Lower lobe of right lung (tissue), 2 donors: ENCODE results near the gene FOSB. TPM values are rescaled to one million over a fixed set of nuclear protein-coding genes. Genes with fewer than 3 reads are reported as not detected.
A peak's percentile ranks its signal among the peaks of the same experiment; 100 is the strongest.
"Not testable (repeated sequence)": the region's sequence is repeated elsewhere in the genome, so short reads cannot be mapped to it uniquely, and the experiment has no call there.

Experiments
- ATAC-seq, 2 donors: fragments of 200-7000 bp; cut with Tn5 transposase; one replicate each; pipeline ENCODE4 v1.9.1; 2020 to 2022; ENCODE audit warnings: mild to moderate bottlenecking in 2 of 2, moderate library complexity in 2 of 2
- DNase-seq: peaks from one replicate; pipeline ENCODE4 v3.0.0-alpha.2; 2020
- H3K27ac ChIP-seq: fragments of 200-600 bp; one replicate; pipeline ENCODE4 v1.8.0; 2022
- H3K27me3 ChIP-seq: fragments of 200-600 bp; one replicate; pipeline ENCODE4 v1.8.0; 2022; ENCODE audit warnings: low read depth
- H3K36me3 ChIP-seq: fragments of 200-600 bp; one replicate; pipeline ENCODE4 v1.8.0; 2022; ENCODE audit warnings: mild to moderate bottlenecking
- H3K4me1 ChIP-seq: fragments of 200-600 bp; one replicate; pipeline ENCODE4 v1.8.0; 2022
- H3K4me3 ChIP-seq: fragments of 200-600 bp; one replicate; pipeline ENCODE4 v1.8.0; 2022; ENCODE audit warnings: mild to moderate bottlenecking
- H3K9me3 ChIP-seq: fragments of 200-600 bp; one replicate; pipeline ENCODE4 v1.8.0; 2022
- intact Hi-C: fragments of 100-400 bp; cut with DNase I; formaldehyde crosslinking; loops from one replicate; pipeline ENCODE4 v1.11.0; 2022
- total RNA-seq: library from RNA; stranded (reverse); fragmentation: NEBNext Ultra II Directional; extraction: Animal tissue kit (Norgen Biotek cat#: 25700); gene quantifications from one replicate; pipeline ENCODE4 v1.2.1, GENCODE V29; 2021
- TF ChIP-seq, protein P1 (sequence below): fragments of 200-600 bp; IDR thresholded peaks from one replicate; pipeline ENCODE4 v1.8.0; 2022; ENCODE audit warnings: antibody characterized with exemption, mild to moderate bottlenecking
- donor health status: DM: no; HTN: yes; CAD: no; lungs with severe emphysema.

The FOSB gene
- total RNA-seq, 1 donor from 2014 or later: 18.0 TPM

DNA sequence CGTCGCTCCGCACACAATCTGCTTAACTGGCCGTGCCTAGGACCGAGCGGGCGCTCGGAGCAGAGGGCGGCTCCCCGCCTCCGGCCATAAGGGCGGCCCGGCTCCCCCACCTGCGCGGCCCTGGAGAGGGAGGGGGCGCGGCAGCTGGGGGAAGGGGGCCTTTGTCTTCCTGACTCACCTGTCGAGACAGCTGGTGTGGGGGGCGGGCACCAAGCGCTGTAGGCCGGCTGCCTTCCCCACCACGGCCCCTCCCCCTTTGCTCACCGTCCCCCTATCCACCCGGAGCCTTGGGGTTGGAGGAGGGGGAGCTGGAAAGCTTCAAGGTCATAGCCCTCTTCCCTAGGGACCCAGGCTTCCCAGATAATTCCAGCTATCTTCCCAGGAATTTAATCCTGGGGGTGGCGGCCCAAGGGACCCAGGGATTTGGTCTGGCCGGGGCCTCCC, 40.6 kb downstream of the FOSB start:
- DNase-seq (no peak), ATAC-seq (peak; percentile 1 to 6)
- Histone ChIP-seq H3K36me3 (peaks cover 6% of the 10 kb centered on the region), H3K4me3 (peak overlapping the region; percentile 100), H3K27me3 (no peaks in the 10 kb centered on the region), H3K9me3 (no peaks in the 10 kb centered on the region), H3K4me1 (peaks cover 25% of the 10 kb centered on the region), H3K27ac (peak overlapping the region; percentile 91)
- TF ChIP-seq, protein P1, sequence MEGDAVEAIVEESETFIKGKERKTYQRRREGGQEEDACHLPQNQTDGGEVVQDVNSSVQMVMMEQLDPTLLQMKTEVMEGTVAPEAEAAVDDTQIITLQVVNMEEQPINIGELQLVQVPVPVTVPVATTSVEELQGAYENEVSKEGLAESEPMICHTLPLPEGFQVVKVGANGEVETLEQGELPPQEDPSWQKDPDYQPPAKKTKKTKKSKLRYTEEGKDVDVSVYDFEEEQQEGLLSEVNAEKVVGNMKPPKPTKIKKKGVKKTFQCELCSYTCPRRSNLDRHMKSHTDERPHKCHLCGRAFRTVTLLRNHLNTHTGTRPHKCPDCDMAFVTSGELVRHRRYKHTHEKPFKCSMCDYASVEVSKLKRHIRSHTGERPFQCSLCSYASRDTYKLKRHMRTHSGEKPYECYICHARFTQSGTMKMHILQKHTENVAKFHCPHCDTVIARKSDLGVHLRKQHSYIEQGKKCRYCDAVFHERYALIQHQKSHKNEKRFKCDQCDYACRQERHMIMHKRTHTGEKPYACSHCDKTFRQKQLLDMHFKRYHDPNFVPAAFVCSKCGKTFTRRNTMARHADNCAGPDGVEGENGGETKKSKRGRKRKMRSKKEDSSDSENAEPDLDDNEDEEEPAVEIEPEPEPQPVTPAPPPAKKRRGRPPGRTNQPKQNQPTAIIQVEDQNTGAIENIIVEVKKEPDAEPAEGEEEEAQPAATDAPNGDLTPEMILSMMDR: no peak
- intact Hi-C loops: no loop called here

DNA sequence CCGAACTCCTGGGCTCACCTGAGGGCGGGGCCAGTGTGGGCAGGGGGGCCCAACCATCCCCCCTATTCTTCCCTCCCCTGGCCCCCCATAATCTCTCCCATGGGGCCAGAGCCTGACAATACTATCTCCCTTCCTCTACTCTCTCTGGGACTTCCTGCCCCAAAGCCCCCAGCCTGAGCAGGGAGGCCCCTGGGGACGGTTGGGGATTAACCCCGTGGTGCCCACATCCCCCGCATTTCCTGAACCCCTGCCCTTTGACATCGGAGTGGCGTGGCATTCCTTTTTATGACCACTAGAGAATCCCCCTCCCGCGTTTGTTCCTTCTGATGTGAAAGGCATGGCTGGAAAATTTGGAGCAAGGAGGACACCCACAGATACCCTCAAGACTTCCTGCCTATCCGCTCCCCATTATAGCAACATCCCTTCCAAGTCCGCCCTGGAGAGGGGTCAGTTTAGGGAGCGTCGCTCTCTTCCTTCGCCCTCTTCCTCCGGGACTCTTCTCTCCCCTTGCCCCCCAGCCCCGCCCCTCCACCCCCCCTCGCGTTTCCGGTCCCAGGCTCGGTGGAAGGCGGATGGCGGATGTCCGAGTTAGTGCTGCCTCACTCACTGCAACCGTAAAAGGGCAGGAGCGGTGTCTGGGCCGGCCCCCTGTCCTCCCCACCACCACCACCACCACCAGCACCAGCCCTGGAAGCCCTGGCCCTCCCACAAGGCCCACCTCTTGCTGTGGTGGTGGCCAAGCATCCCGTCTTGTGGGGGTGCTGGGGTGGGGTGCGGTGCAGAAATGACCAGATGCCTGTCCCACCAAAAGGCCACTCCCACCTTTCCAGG, 41.3 kb downstream of the FOSB start:
- H3K9me3 ChIP-seq: no peaks in the 10 kb centered on the region
- intact Hi-C loops: no loop called here
- TF ChIP-seq, protein P1: no peak
- H3K4me3 ChIP-seq: peak overlapping the region; percentile 100
- H3K27me3 ChIP-seq: no peaks in the 10 kb centered on the region
- peak overlapping the region; percentile 91 for H3K27ac ChIP-seq
- H3K4me1 ChIP-seq: peaks cover 32% of the 10 kb centered on the region
- H3K36me3 ChIP-seq: peaks cover 6% of the 10 kb centered on the region
- ATAC-seq: peak; percentile 25 to 37
- peak; percentile 84 for DNase-seq

DNA sequence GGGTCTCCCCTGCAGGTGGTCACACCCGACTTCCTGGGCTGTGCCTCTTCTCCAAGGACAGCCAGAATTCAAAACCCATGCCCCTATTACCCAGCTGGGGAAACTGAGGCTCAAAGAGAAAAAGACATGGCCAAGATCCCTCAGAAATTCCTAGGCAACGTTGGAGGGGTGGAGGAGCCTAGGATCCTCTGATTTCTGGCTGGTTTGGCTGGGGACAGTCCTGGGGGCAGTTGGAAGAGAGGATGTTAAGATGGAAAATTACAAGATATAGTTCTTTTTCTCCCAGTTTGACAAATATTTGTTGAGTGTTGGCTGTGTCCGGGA, 41.9 kb downstream of the FOSB start:
- Histone ChIP-seq H3K4me3 (peak overlapping the region; percentile 100), H3K27me3 (no peaks in the 10 kb centered on the region), H3K9me3 (no peaks in the 10 kb centered on the region), H3K4me1 (peaks cover 37% of the 10 kb centered on the region), H3K36me3 (peaks cover 6% of the 10 kb centered on the region), H3K27ac (peak overlapping the region; percentile 91)
- TF ChIP-seq, protein P1: no peak
- DNase-seq (no peak), ATAC-seq (no peak)
- intact Hi-C loops: no loop called here

DNA sequence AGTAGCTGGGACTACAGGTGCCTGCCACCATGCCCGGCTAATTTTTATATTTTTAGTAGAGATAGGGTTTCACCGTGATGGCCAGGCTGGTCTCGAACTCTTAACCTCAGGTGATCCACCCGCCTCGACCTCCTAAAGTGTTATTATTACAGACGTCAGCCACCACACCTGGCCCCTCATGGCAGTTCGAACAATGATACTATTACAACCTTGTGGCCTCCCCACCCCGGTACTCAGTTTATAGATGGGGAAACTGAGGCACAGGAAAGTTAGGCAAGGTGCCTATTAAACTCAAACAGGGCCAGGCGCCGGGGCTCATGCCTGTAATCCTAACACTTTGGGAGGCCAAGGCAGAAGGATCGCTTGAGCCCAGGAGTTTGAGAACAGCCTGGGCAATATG, 42.6 kb downstream of the FOSB start:
- H3K9me3 ChIP-seq, H3K27me3 ChIP-seq, intact Hi-C loops, DNase-seq, H3K36me3 ChIP-seq, ATAC-seq: not testable (repeated sequence)
- Histone ChIP-seq H3K4me3 (peak overlapping the region; percentile 100), H3K4me1 (peaks cover 44% of the 10 kb centered on the region), H3K27ac (peak overlapping the region; percentile 91)

DNA sequence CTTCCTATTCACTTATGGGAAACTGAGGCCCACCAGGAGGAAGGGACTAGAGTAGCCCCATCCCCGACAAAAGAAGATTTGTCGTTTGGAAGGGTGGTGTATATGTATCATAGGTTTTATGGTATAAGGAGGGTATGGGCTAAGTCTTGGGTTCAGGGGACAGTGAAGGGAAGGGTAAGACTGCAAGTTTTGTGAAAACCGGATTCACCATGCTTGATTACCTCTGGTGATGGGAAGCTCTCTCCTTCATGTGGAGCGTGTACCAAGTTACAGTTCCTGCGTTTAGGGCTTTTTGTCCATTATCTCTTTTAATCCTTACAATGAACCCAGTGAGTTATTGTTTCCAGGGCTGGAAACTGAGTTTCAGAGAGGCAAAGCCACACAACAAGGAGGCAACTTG, 43.3 kb downstream of the FOSB start:
- Histone ChIP-seq H3K27ac (no peak overlapping the region), H3K36me3 (peaks cover 6% of the 10 kb centered on the region), H3K4me3 (no peak overlapping the region), H3K27me3 (no peaks in the 10 kb centered on the region), H3K9me3 (no peaks in the 10 kb centered on the region), H3K4me1 (peaks cover 48% of the 10 kb centered on the region)
- TF ChIP-seq, protein P1: no peak
- ATAC-seq (no peak), DNase-seq (no peak)
- intact Hi-C loops: no loop called here

DNA sequence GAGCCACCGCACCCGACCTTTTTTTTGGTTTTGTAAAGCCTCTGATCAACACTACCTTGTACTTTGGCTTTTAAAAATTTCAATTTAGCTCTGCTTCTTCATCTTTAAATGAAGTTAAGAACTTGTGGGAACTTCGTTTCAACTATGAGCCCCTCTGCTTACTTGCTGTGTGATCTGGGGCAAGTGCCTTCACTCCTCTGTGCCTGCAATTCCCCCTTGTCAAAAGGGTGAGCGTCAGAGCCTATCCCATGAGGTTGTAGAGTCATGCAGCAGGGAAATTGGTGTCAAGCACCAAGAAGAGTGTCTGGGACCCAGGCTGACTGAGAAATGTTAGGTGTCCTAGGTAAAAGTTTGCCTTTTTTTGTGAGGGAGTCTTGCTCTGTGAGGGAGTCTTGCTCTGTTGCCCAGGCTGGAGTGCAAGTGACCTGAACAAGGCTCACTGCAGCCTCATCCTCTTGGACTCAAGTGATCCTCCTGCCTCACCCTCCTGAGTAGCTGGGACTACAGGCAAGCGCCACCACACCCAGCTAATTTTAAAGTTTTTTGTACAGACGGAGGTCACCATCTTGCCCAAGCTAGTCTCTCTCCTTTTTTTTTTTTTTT, 45.2 kb downstream of the FOSB start:
- no peak for ATAC-seq
- TF ChIP-seq, protein P1: no peak
- Histone ChIP-seq H3K4me3 (no peak overlapping the region), H3K27ac (no peak overlapping the region), H3K4me1 (peaks cover 49% of the 10 kb centered on the region), H3K36me3 (peaks cover 18% of the 10 kb centered on the region), H3K27me3 (no peaks in the 10 kb centered on the region), H3K9me3 (no peaks in the 10 kb centered on the region)
- DNase-seq: no peak
- intact Hi-C loops: no loop called here
